Hepatocyte (in vitro differentiated cells): ENCODE results near the gene MEGF11. TPM values are rescaled to one million over a fixed set of nuclear protein-coding genes. Genes with fewer than 3 reads are reported as not detected.

ENCODE experiments used
- DNase-seq: peaks from one replicate; pipeline ENCODE4 v3.0.0-alpha.2; 2016; ENCODE audit warnings: low spot score
- H2AFZ ChIP-seq: fragments of 200-600 bp; sonication (generic); 2 replicates; pipeline ENCODE4 v1.6.0; 2016; ENCODE audit warnings: antibody characterized with exemption, mild to moderate bottlenecking
- H3K27ac ChIP-seq: fragments of 200-600 bp; sonication (generic); 2 replicates; pipeline ENCODE4 v1.5.1; 2016; ENCODE audit warnings: mild to moderate bottlenecking
- H3K27me3 ChIP-seq: fragments of 200-600 bp; sonication (generic); 2 replicates; pipeline ENCODE4 v1.6.1; 2016
- H3K36me3 ChIP-seq: fragments of 200-600 bp; sonication (generic); replicated peaks from 2 replicates; pipeline ENCODE4 v1.5.1; 2016; ENCODE audit warnings: low read depth; ENCODE audit not compliant: insufficient read depth
- H3K4me1 ChIP-seq: fragments of 200-600 bp; sonication (generic); 2 replicates; pipeline ENCODE4 v1.5.1; 2016; ENCODE audit warnings: mild to moderate bottlenecking, moderate library complexity; ENCODE audit not compliant: insufficient read depth
- H3K4me2 ChIP-seq: fragments of 200-600 bp; sonication (generic); 2 replicates; pipeline ENCODE4 v1.6.0; 2016
- H3K4me3 ChIP-seq: fragments of 200-600 bp; sonication (generic); 2 replicates; pipeline ENCODE4 v1.5.1; 2016; ENCODE audit warnings: mild to moderate bottlenecking
- H3K79me2 ChIP-seq: fragments of 200-600 bp; sonication (generic); 2 replicates; pipeline ENCODE4 v1.6.0; 2017; ENCODE audit warnings: mild to moderate bottlenecking
- H3K9me2 ChIP-seq: fragments of 200-600 bp; sonication (generic); replicated peaks from 2 replicates; pipeline ENCODE4 v1.6.0; 2017; ENCODE audit warnings: mild to moderate bottlenecking; ENCODE audit not compliant: insufficient read depth
- H3K9me3 ChIP-seq: fragments of 200-600 bp; sonication (generic); 2 replicates; pipeline ENCODE4 v1.5.1; 2016; ENCODE audit warnings: low read depth, mild to moderate bottlenecking
- H4K20me1 ChIP-seq: fragments of 200-600 bp; sonication (generic); 2 replicates; pipeline ENCODE4 v1.6.0; 2016; ENCODE audit warnings: mild to moderate bottlenecking; ENCODE audit not compliant: insufficient read depth, poor library complexity, severe bottlenecking
- CTCF ChIP-seq: fragments of 200-600 bp; sonication (generic); IDR thresholded peaks from 2 replicates; pipeline ENCODE4 v1.5.1; 2016; ENCODE audit warnings: antibody characterized with exemption, mild to moderate bottlenecking; ENCODE audit not compliant: poor library complexity
- EZH2 ChIP-seq: fragments of 200-600 bp; sonication (generic); IDR thresholded peaks from 2 replicates; pipeline ENCODE4 v1.6.1; 2016; ENCODE audit warnings: antibody characterized with exemption, mild to moderate bottlenecking, borderline replicate concordance
- EZH2phosphoT487 ChIP-seq: fragments of 200-600 bp; sonication (generic); IDR thresholded peaks from one replicate; pipeline ENCODE4 v1.6.1; 2018; ENCODE audit warnings: antibody characterized with exemption, mild to moderate bottlenecking, low read depth, moderate library complexity; ENCODE audit not compliant: unreplicated experiment, severe bottlenecking
- WGBS: methylation state at CpG from one replicate; pipeline ENCODE4 v1.1.6; 2016; ENCODE audit warnings: low lambda C conversion rate; ENCODE audit errors: missing lambda C conversion rate; 5-methylcytosine and 5-hydroxymethylcytosine counted together
- polyA plus RNA-seq: library from polyadenylated mRNA; unstranded; fragments of >200 nt; fragmentation: Nextera tagmentation; extraction: Ambion mirVana; gene quantifications from 2 replicates; pipeline ENCODE4 v1.2.1, GENCODE V29; 2016
- total RNA-seq: library from RNA; depleted of rRNA; stranded (reverse); fragments of >200 nt; gene quantifications from 2 replicates; pipeline ENCODE4 v1.2.3, GENCODE V29; 2014

Gene MEGF11
- total and polyA plus RNA-seq, 2 experiments from 2014 or later, result 0.07 to 0.25 TPM

- Histone ChIP-seq H2AFZ (no peak overlapping the region), H3K4me3 (no peak overlapping the region), H3K36me3 (no peaks in the 10 kb centered on the region), H3K27ac (peak overlapping the region; percentile 35), H3K9me2 (no peaks in the 10 kb centered on the region), H3K9me3 (no peaks in the 10 kb centered on the region), H3K4me1 (peaks cover 19% of the 10 kb centered on the region), H3K27me3 (no peaks in the 10 kb centered on the region), H4K20me1 (no peaks in the 10 kb centered on the region), H3K79me2 (no peaks in the 10 kb centered on the region), H3K4me2 (no peak overlapping the region)
- TF ChIP-seq CTCF (no peak), EZH2phosphoT487 (no peak), EZH2 (no peak)
- DNase-seq, result no peak
- WGBS, result 71% methylated on average over 6 of the region's 6 CpGs
Observed at GRCh38 chr15:65903296-65904073, 350.1 kb downstream of the MEGF11 start.

DNA sequence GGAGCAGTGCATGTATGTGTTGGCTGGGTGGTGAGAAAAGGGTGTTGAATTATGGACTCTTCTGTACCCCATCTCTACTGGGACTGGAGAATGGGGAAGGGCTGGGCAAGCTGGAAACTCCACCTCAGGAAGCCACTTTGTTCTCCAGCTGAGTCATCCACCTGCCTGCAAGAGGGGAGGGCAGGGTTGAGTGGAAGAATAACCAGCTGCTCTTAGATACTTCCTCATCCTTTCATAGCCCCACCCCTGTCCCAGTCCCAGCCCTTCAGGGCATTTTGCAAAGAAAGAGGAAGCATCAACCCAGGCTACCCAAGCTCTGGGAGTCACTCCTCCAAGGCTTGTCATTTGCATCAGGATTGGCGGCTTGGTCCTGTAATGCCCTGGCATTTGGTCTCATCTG is 351.2 kb downstream of the MEGF11 start:
- peak; percentile 75 for DNase-seq
- Histone ChIP-seq H3K36me3 (no peaks in the 10 kb centered on the region), H3K79me2 (no peaks in the 10 kb centered on the region), H3K4me1 (peaks cover 19% of the 10 kb centered on the region), H3K9me3 (no peaks in the 10 kb centered on the region), H3K27me3 (no peaks in the 10 kb centered on the region), H2AFZ (no peak overlapping the region), H3K9me2 (no peaks in the 10 kb centered on the region), H3K4me2 (no peak overlapping the region), H3K4me3 (no peak overlapping the region), H4K20me1 (no peaks in the 10 kb centered on the region), H3K27ac (peak overlapping the region; percentile 79)
- 100% methylated on average over 1 of the region's 1 CpG for WGBS
- no peak for TF ChIP-seq EZH2phosphoT487
- no peak for TF ChIP-seq CTCF
- TF ChIP-seq EZH2, result no peak

GRCh38 chr15:65901836-65902235 is 351.7 kb downstream of the MEGF11 start:
- TF ChIP-seq EZH2, result no peak
- TF ChIP-seq CTCF, result no peak
- TF ChIP-seq EZH2phosphoT487, result no peak
- Histone ChIP-seq H3K79me2 (no peaks in the 10 kb centered on the region), H4K20me1 (no peaks in the 10 kb centered on the region), H3K9me3 (no peaks in the 10 kb centered on the region), H3K27ac (peak overlapping the region; percentile 79), H2AFZ (no peak overlapping the region), H3K4me3 (no peak overlapping the region), H3K4me1 (peaks cover 16% of the 10 kb centered on the region), H3K9me2 (no peaks in the 10 kb centered on the region), H3K27me3 (no peaks in the 10 kb centered on the region), H3K4me2 (no peak overlapping the region), H3K36me3 (no peaks in the 10 kb centered on the region)
- no peak for DNase-seq
- WGBS, result 72% methylated on average over 3 of the region's 3 CpGs

DNA sequence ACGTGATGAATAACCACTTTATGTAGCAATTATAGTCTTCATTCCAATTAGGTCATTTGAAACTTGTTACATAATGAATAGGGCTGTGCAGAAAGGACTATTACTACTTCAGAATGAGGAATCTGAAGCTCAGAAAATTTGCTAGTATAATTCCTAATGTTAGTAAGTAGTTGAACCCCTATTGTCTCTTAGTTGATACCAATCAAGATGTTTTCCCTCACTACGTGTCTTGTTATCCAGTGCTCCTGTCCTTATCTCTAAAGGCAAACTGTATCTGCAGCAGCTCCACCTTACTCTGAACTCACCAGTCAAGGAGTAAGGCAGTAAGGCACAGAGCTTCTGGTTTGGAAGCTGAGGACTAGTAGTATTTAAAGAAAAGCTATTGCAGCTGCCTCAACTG is 352.2 kb downstream of the MEGF11 start:
- H3K36me3 ChIP-seq, result no peaks in the 10 kb centered on the region
- TF ChIP-seq CTCF (no peak), EZH2phosphoT487 (no peak)
- H3K4me2 ChIP-seq, result no peak overlapping the region
- H3K27me3 ChIP-seq, result no peaks in the 10 kb centered on the region
- no peak overlapping the region for H2AFZ ChIP-seq
- H3K79me2 ChIP-seq, result no peaks in the 10 kb centered on the region
- H3K9me2 ChIP-seq, result no peaks in the 10 kb centered on the region
- no peak for DNase-seq
- H3K4me3 ChIP-seq, result no peak overlapping the region
- peak overlapping the region; percentile 79 for H3K27ac ChIP-seq
- no peaks in the 10 kb centered on the region for H3K9me3 ChIP-seq
- H3K4me1 ChIP-seq, result peaks cover 12% of the 10 kb centered on the region
- WGBS, result 57% methylated on average over 2 of the region's 2 CpGs
- no peaks in the 10 kb centered on the region for H4K20me1 ChIP-seq
